ENCODE data around the gene KLHL29.

The KLHL29 gene

DNA sequence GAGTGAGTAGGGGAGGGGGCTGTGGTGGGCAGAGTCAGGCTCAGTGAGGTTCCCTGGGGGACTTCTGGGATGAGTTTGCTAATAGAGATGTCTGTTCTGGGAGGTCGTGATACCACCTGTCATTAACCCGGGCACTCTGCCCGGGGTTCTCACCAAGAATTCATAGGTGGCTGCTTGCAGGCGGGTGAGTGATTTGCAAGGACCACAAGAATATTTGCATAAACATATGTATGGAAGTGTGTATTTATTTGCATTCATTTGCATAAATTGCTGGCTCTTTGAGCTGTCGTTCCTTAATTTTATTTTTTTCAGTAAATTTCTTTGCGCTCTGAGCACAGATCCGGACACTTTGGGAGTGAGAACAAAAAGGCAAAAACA is 282.0 kb downstream of the KLHL29 start:
- no peak for DNase-seq

DNA sequence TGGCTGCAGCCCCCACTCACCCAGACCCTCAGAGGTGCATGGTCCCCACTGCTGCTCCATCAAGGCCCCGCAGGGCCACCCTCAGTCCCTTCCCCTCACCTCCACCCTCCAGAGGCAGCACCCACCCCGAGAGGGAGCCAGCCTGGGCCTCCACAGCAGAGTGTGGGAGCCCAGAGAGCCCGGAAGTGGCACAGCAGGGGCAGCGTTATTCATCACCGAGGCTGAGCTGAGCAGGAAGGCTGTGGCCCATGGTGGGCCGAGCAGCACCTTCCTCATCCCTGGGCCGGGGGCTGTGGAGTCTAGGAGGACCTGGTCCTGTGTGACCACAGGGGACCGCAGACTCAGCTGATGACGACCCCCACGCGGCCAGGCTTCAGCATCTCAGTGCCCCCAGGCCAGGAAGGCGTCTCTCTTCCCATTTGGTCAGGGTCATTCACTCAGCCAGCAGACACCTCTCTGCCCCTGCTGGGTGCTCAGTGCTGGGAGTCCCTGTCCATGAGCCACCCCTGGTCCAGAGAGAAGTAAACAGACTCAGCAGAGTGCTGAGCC is 283.9 kb downstream of the KLHL29 start:
- DNase-seq: no peak

DNA sequence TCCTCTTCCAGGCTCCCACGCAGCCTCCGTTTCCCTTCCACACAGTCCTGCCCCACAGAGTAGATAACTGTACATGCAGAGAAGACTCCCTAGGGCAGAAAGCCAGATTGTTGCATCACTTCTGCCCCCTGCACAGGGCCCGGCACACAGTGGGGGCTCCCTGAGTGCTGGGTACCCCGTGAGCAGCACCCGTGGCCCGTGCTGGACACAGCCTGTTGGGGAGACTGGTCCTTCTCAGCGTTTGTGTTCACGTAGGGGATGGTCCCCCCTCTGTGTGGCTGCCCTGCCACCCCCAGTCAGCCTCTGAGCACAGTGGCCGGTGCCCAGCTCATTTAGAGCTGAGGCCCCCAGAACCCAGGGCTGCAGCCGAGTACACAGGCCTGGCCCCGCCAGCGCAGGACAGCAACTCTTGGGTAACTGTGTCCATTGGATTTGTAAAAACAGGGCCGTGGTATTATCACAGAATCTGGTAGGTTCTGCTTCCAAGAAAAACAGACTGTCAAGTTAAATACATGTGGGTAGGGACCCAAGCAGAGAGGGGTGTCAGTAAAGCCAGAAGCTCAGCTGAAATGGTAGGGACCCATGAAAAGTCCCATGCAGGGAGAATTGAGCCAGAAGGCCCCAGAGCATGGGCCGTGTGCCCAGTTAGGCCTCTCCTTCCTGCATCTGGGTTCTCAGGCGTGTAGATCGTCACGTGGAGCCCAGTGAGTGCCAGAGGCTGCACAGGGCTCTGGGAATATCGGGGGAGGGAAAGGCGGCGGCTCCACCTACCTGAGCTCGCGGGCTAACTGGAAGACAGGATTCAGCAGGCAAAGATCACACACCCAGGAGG is 284.6 kb downstream of the KLHL29 start:
- no peak for DNase-seq

DNA sequence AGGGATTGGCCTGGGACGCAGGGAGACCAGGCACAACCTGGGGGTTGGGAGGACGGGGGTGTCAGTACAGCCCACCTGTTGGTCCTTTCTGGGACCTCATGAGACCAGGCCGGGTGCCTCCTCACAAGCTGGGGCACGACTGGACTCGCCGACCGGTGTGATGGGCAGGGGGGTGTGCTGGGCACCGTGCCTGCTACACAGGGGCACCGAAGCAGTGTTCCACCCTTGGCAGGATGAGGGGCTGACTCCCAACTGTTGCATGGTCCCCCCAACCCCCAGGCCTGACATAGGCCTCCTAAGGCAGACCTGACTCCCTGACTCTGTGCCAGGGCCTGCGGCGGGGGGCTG is 285.2 kb downstream of the KLHL29 start:
- DNase-seq: no peak

DNA sequence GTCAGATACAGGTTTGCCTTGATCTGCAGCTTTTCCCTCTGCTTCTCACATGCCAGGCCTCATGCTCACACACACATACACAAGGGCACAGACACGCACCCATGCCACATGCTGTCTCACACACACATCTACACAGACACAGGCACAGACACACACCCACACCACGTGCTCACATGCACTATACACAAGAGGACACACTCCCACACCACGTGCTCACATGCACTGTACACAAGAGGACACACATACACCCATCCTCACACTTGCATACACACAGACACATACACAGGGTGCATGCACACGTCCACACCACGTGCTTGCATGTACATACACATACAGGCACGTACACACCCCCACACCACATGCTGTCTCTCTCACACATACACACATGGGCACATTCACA is 288.1 kb downstream of the KLHL29 start:
- no peak for DNase-seq

DNA sequence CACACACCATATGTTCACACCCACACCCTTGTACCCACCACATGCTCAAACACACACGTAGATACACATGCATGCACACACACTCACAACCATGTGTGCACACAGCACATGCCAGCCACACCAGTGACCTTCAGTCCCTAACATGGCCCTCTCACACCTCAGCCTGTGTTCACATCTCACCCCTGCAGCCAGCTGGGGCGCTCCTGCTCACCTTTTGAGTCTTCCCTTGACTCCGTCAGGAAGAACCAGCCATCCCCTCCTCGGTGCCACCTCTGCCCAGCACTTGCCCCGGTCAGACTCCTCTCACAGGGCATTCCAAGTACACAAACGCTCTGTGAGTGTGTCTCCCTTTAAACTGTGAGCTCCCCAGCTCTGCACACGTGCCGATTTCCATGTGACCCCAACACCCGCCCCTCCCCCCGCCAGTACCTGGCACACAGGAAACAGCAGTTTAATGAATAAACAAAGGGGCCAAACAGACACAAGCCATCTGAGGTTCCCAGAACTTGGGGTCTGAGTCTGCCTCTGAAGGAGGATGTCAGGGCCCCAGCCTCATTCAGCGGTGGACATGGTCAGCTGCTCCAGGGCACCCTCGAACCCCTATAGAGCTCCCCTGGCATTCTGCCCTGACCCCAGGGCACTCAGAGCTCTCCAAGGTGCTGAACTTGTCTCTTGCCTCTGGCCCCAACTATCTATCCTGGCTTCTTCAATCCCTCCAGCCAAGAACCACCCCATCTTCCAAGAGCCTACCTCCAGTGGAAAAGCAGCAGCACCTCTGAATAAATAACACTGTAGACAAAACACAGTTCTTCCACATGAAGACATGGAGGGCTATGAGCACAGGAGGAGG is 289.1 kb downstream of the KLHL29 start:
- no peak for DNase-seq

DNA sequence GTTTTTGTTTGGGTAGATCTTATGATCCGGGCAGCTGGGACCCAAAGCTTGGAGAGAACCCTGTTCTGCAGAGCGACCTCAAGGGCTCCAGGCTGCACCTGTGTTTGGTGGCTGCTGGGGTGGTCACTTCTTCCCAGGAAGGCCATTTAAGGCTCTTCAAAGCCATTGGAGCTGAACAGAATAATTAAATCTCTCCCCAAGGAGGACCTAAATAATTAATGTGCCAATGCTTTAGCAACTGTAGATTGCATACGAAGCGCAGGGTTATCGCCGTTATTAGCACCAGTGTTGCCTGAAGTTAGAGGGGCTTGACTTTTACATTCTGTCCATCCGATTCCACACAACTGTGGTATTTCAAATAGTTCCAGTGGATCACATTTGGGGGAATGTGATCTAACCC is 290.5 kb downstream of the KLHL29 start:
- DNase-seq: no peak

DNA sequence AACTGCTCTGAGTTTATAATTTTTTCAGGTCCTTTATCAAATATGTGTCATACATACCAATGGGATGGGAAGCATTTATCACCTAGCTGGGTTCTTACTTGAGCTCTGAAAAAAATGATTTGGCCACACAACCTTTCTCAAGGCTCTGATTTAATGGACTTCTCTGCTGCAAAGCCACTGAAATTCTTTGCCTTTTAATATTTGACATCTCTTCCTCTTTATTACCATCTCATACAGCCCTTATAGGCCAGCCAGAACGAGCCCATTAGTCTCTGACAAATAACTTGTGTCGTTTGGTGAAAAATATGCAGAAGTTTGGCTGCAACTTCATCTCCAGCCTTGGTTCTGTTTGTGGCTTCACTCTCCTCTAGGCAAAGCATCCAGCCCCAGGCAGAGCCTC is 292.9 kb downstream of the KLHL29 start:
- DNase-seq: no peak

DNA sequence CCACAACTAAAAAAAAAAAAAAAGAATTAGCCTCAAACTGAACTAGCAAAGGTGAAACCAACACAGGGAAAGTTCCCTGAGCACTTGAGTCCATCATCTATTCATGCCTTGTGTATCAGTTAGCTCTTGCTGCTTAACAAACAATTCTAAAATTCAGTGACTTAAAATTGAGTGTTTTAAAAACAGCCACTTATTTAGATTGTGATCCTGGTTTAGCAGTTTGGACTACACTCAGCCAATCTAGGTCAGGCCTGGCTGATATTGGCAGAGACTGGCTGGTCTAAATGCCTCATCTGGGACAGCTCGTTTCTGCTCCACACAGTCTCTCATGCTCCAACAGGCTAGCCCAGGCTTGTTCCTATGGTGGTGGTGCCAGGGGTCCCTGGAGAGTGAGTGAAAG is 294.1 kb downstream of the KLHL29 start:
- no peak for DNase-seq

DNA sequence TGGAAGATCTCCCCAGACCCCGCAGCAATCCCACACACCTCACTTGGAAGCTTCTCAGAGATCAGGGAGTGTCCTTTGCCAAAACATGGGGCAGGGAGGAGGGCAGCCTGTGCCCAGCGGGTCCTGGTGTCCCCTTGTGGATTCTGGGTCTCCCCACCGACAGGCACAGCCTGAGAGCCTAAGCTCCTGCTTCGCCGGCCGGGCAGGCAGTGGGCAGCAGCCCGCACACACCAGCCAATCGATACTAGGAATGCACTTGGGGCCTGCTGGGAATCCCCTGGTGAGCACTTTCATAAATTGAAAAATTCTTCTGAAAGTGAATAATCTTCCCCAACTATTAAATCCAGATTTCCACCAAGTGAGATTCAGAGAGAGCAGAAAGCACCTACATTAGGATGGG is 296.0 kb downstream of the KLHL29 start:
- no peak for DNase-seq

DNA sequence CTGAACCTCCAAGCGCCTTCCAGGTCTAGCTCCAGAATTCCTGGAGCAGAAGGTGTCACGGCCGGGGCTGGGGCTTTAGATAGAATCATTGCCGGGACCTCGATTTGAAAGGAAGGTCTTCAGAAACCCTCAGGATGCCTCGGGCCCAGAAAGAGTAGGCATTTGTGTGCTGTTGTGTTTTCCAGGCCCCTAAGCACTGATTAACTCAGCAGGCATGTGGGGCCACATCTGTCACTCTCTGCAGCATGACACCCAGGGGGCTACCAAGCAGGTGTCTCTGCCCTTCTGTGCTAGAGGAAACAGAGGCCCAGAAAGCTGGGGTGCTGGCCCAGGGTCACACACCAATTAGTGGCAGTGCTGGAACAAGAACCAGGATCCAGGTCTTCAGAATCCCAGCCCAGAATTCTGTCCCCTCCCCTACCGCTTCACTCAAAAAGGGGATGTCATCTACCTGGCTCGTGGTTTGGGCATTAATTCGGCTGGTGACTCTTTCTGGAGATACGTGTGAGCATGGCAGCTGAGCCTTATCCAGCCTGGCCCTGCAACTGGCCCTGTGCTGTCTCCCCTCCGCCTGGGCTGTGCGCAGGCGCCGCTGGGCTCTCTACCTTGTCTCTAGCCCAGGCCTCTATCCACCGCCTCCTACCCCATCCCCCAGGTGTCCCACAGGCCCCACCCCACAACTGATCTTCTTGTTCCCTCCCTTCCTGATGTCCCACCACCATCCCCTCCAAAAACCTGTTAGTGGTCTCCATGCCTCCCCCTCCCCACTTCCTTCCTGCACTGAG is 296.6 kb downstream of the KLHL29 start:
- no peak for DNase-seq

DNA sequence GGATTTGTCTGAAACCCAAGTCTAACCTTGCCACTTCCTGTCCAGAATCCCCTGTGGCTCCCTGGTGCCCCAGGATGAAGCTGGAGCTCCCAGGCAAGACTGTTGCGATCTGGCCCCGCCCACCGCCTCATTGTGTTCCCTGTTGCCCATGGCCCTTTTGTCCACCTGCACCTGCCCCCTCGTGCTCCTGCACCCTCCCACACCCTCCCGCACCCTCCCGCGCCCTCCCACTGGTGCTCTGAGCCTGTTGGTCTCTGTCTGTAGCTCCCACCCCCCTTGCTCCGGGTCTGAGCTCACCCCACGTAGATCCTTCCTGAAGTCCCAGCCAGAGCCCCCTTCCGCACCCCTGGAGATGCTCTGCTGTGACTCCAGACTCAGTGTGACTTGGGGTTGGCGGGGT is 297.5 kb downstream of the KLHL29 start:
- no peak for DNase-seq

DNA sequence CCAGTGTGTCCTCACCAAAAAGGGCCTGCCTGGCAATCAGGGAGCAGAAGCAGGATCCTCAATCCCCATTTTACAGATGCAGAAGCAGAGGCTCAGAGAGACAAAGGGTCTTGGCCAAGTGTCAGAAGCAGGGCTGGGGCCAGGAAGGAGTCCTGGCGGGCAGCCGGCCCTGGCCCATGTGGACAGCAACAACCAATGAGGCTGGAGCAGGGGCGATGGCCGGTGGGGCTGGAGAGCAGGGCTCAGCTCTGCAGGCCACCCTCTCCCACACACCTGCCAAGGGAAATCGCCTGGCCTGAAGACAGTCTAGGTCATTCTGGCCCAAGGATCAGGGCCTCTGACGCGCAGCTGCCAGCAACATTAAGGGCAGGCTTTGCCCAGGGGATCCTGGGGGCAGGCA is 298.0 kb downstream of the KLHL29 start:
- DNase-seq: no peak

DNA sequence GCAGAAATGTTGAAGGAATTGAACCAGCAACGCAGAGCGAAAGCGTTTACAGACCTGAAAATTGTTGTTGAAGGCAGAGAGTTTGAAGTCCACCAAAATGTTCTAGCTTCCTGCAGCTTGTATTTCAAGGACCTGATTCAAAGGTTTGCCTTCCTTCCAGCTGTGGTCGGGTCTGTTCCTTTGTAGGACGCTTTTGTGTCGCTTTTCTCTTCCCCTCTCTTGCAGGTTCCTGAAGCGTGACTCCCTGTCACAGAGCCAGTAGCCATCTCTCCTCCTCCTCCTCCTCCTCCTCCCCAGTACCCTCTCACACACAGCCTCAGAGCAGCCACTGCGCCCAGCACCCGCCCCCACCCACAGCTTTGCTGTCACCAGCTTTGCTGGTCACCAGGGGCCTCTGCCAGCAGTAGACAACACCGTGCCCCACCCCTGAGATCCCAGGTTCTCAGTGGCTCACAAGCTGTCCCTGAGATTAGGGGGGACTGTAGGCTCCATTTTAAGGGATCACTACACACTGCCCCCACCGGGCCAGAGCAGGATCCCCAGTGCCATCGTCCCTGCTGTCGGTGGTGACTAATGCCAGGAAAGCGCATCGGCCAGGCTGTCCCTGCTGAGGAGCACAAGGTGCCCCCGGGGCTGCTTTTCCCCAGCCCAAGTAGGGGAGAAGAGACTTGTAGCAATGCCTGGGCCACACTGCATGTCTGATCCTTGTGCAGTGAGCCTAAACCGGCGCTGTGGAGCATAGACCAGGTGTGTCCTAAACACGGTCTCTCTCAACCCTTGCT is 299.6 kb downstream of the KLHL29 start:
- no peak for DNase-seq

DNA sequence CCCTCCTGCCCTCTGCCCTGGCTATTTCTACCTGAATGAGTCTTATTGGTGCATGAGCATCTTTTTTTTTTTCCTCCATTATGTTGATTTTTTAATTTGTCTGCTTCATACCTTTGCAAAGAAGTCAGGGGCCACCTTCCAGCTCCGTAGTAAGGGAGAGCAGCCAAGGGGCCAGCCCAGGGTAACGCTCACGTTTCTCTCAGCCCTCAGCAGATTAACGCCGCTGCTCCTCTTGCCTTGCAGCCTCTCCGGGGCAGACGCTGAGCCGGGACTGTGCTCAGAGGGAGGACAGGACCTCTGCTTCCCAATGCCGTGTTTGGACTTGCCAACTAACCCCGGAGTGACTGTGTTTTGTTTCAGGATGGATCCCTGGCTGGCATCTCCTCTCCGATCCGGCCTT is 300.2 kb downstream of the KLHL29 start:
- no peak for DNase-seq

DNA sequence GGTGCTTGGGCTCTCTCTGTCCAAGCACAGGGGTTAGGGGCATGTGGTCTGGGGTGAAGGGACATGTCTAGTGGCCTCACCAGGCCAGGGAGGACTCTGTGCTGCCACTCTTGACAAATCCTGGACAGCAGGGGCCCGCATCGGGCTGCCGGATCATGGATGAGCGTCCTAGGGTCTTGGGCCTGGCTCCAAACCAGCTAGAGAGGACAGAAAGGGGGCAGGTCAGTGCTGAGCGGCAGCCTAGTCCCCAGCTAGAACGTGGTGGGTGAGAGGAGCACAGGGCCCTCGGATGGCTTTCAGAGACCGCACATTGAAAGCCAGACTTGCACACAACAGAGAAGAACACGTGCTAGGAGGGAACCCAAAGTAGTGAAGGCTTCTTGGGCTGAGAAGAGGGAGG is 300.7 kb downstream of the KLHL29 start:
- DNase-seq: no peak

DNA sequence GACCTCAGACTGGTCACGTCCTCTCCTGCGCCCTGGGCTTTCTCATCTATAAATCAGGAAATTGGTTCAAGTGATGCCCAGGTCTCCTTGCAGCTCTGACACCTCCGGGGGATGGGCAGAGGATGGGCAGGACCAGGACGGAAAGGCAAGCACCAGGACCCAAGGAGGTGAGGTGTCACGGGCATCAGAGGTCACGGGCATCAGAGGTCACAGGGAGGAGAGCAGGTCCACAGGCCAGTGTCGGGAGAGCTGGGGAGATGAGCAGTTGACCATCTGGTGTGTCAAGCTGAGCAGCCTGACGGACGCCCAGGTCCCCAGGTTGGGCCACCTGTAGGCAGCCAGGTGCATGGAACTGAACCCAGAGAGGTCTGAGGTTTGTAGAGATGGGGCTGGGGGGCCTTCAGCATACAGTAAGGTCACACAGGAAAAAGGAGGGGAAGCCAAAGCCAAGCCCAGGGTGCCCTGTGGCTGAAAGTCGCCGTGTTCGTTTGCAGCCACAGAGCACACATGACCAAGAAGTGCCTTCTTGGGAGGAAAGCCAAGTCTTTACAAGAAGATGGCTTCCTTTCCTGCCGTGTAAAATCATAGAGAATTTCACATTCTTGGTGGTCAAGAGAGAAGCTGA is 301.5 kb downstream of the KLHL29 start:
- DNase-seq: no peak

DNA sequence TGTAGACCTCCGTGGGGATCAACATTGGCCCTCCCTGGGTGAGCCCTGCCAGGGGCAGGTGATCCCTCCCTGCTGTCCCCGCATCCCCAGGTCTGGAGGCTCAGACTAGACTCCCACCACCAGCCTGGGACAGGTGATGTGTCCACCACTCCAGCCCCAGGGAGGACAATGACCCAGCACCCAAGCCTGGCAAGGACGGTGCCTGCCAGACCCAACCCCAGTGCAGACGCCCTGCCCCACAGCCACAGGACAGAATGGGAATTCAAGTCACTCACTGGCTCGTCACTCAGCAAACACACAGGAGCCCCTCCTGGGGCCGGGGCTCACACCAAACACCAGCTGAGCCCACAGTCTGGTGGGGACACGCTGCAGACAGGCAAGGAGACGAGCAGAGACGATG is 302.2 kb downstream of the KLHL29 start:
- DNase-seq: no peak

DNA sequence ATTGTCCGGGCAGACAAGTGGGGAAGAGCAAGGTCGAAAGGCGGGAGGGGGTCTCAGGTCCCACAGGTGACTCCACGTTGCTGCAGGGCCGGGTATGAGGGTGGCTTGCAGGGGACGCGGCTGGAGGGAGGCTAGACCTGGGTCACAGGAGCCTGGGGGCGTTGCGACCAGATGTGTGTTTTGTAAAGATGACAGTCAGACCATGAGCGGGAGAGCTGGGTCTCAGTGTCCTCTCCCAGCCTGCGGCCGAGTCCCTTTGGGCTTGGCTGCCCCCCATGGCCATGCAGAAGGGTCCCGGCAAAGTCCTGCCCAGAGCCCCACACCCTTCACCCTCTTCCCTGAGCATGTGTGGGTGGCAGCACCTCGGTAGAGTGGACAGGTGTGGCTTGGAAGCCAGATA is 302.7 kb downstream of the KLHL29 start:
- DNase-seq: no peak

DNA sequence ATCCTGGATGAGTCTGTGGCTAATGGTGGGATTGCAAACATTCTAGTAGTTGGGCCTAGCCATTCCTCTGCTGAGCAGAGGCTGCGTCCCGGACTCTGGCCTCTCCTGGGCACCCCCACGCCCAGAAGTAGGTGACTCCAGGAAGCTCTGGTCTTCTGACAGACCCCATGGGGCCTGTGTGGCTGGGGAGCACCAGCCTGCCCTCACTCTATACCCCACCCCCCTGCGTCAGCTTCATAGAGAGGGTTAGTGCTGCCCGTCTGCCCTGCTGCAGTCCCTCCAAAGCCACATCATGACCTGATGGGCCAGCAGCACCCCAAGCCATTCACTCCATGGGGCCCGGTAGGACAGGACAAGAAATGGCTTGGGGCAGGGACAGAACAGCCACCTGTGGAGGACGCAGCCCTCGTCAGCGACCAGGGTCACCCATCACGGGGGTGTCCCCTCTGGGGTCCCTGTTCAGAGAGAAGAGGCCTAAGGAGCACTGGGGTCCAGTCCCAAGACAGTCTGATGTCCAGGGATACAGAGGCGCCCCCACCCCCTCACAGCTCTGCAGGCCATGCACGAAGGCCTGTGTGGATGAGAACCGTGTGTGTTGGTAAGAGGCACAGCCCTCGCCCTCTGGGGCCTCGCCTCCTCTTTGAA is 303.6 kb downstream of the KLHL29 start:
- DNase-seq: no peak

DNA sequence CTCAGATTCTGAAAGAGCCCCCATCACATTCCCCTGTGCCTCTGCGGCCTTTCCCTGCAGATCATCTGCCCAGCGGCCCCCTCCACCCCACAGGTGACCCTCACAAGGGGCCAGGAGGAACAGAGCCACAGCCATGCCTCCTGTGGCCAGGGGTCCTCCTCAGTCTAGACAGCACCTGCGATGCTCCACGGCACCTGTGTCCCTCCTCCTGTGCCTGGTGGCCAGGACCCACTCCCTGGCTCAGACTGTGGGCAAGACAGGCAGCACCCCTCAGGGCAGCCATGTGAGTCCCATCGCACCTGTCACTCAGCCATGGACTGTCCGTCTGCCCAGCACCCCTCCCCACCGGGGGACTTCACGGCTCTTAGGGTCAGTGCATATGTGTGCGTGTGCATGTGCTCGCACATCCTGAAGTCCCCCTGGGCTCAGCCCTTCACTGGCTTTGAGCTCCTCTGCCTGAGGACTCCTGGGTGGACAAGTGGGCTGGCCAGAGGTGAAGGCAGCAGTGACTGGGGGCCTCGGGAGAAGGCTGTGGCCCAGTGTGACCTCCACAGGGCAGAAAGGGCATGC is 304.2 kb downstream of the KLHL29 start:
- no peak for DNase-seq
